NK-92 treated with Interleukin-12 subunit alpha and Interleukin-12 subunit beta, amount 100 ng/mL, for 24 hours (cell line): ENCODE measurements around the gene AATK.

Experiments
- DNase-seq: peaks from one replicate; lab custom pipeline; 2025; lab: John Stamatoyannopoulos, UW

AATK gene

GRCh38 chr17:81113158-81113724 is 52.8 kb downstream of the AATK start:
- DNase-seq, result no peak

- no peak for DNase-seq
Observed at GRCh38 chr17:81112450-81112849, 53.6 kb downstream of the AATK start.

- no peak for DNase-seq
Observed at GRCh38 chr17:81111066-81111465, 55.0 kb downstream of the AATK start.

GRCh38 chr17:81110488-81111040 is 55.5 kb downstream of the AATK start:
- DNase-seq, result no peak

GRCh38 chr17:81109957-81110356 is 56.1 kb downstream of the AATK start:
- no peak for DNase-seq

GRCh38 chr17:81108220-81108619 is 57.8 kb downstream of the AATK start:
- no peak for DNase-seq

- no peak for DNase-seq
Observed at GRCh38 chr17:81106716-81107115, 59.3 kb downstream of the AATK start.

- no peak for DNase-seq
Observed at GRCh38 chr17:81103379-81103778, 62.6 kb downstream of the AATK start.

- no peak for DNase-seq
Observed at GRCh38 chr17:81102869-81103268, 63.2 kb downstream of the AATK start.

- DNase-seq, result no peak
Observed at GRCh38 chr17:81102352-81102751, 63.7 kb downstream of the AATK start.

- peak; percentile 69 for DNase-seq
Observed at GRCh38 chr17:81101614-81102306, 64.3 kb downstream of the AATK start.

- no peak for DNase-seq
Observed at GRCh38 chr17:81100668-81101067, 65.4 kb downstream of the AATK start.

GRCh38 chr17:81099888-81100287 is 66.1 kb downstream of the AATK start:
- DNase-seq, result no peak

GRCh38 chr17:81097943-81098308 is 68.1 kb downstream of the AATK start:
- no peak for DNase-seq

GRCh38 chr17:81097134-81097942 is 68.7 kb downstream of the AATK start:
- no peak for DNase-seq

GRCh38 chr17:81096741-81097133 is 69.3 kb downstream of the AATK start:
- no peak for DNase-seq

GRCh38 chr17:81095383-81095762 is 70.6 kb downstream of the AATK start:
- no peak for DNase-seq

GRCh38 chr17:81094509-81095382 is 71.3 kb downstream of the AATK start:
- DNase-seq, result no peak

GRCh38 chr17:81093619-81094508 is 72.2 kb downstream of the AATK start:
- DNase-seq, result no peak

GRCh38 chr17:81092518-81093095 is 73.4 kb downstream of the AATK start:
- DNase-seq, result no peak
